ENCODE measurements around the gene CFP.
"Not testable (repeated sequence)": the region's sequence is repeated elsewhere in the genome, so short reads cannot be mapped to it uniquely, and the experiment has no call there.

Gene CFP

DNA sequence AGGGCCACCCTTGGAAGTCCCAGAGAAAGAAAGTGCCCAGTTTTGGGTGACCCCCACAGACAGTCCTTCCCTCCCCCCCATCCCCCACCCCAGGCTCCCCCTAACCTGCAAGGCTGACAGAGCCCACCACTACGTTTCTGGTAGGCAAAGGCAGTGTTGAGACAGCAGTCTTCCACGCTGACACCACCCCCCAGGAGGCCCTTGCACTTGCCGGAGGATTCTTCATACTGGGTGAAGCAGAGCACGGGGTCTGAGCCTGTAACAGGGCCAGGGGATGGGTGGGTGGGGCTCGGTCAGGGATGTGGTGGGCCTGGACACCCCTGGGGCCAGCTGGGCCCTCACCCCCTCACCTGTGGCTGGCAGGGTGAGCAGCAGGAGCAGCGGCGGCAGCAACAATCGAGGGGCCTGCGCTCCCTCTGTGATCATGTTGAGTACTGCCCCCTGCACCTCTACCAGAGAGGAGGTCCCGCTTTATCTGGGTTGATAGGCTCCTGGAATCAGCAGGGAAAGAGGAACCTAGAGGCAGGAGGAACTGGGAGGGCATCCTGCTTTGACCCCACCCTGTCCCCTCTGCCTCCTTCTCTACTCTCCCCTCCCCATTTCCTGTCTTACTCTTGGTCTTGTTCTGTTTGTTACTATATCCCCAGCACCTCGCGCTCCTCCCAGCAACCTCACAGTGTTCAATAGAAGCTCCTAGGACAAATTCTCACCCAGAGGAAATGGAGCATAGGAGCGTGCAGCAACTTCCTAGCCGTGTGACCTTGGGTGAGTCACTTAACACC, at the start of gene CFP:
CFP (minus strand) TSS at position 512 of the 782 bp plus-strand sequence; CDS start at position 426, 86 bp downstream.
- peak; percentile 14 for DNase-seq

DNA sequence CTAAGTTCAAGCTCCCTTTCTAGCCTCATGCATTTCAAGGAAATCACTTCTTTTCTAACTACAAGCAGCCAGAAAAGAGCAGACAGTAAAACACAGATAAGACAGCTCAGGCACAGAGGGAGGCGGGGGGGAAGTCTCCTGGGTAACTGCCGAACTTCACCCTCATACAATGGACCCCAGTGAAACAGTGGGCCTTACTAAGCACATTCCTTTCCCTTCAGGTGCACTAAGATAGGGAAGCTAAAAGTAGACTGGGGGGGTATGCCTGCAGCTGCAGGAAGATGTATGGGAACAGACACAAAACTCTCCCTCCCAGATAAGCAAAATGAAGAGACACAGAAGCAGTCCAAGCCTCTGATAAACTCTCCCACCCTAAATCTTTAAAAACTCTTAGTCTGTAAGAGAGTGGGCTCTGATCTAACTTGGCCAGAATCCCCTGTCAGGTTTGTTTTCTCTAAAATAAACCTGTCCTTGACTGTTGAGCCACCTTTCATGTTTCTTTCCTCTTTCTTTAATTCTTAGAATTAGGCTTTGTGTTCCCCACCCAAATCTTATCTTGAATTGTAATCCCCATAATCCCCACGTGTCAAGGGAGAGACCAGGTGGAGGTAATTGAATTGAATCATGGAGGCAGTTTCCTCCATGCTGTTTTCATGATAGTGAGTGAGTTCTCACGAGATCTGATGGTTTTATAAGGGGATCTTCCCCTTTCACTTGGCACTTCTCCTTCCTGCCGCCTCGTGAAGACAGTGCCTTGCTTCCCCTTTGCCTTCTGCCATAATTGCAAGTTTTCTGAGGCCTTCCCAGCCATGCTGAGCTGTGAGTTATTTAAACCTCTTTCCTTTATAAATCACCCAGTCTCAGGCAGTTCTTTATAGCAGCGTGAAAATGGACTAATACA, 46.5 kb upstream of the CFP start:
- DNase-seq: peak; percentile 83

DNA sequence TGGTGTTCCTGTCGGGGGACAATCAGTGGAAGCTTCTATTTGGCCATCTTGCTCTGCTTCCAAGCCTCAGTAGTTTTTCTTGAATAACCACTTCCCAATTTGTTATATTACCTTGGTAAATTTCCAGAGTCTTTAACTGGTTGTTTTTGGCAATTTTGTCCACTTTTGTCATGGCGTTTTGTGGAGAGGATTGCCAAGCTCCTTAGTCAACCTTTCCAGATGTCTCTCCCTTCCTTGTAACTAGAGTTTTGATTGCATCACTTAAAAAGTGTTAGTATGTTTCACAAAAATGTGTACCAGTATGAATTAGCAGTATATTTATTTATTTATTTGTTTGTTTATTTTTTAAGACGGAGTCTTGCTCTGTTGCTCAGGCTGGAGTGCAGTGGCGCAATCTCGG, 45.0 kb upstream of the CFP start:
- no peak for DNase-seq

DNA sequence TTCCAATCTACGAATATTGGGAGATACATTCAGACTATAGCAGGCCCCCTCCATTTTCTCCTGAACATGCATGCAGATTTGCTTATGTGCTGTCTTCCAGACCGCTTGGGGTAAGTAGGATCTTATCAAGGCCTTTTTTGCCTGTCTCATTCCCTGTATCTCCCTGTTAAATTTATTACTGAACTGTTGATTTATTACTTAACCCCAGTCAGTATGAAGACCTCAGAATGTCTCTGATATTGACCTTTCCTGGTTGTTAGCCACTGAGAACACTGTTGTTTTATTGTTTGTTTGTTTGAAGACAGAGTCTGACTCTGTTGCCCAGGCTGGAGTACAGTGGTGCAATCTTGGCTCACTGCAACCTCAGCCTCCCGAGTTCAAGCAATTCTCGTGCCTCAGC, 36.1 kb upstream of the CFP start:
- not testable (repeated sequence) for DNase-seq

DNA sequence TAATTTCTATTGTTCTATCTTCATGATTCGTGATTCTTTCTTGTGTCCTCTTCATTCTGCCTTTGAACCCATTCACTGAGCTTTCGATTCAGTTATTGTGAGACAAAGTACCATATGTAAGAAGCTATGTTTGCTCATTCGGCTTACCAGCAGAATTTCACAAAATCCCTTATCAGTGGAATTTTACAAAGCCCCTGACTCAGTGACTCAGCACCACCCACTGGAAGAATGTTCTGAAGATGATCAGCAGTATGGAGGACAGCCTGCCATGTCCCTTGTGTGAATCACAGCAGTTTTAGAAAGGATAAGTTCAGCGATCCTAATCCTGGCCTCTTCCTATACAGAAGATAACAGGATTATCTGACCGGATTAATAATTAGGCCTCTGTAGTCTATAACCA, 35.0 kb upstream of the CFP start:
- no peak for DNase-seq

DNA sequence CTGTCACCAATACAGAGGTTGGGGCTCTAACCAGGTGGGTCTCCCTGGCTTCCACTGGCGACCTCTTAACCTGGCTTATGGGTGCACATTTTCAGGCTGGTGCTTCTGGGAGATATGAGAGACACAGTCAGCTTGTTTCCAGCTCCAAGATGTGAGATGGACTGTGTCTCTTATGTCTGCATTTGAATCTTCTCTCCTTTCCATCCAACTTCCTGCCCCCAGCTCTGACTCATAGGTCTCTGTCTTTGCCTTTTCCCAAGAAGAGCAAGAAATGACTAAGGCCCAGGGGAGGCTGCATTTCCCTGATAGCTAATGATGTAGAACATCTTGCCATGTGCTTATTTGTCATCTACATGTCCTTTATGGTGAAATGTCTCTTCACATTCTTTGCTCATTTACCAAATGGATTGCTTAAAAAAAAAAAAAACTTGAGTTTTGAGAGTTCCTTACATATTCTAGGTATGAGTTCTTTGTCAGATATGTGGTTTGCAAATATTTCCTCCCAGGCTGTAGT, 32.5 kb upstream of the CFP start:
- peak; percentile 77 for DNase-seq

DNA sequence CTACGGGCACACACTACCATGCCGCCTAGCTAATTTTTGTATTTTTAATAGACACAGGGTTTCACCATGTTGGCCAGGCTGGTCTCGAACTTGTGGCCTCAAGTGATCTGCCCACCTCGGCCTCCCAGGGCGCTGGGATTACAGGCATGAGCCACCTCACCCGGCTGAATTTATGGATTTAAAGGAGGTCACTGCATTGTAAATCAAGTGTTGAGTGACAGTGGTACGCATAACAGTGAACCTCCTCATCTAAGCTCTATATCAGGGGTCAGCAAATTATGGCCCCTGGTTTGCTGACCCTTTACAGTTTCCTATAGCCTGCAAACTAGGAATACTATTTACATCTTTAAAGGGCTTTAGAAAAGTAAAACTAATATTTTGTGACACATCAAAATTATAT, 31.8 kb upstream of the CFP start:
- no peak for DNase-seq

DNA sequence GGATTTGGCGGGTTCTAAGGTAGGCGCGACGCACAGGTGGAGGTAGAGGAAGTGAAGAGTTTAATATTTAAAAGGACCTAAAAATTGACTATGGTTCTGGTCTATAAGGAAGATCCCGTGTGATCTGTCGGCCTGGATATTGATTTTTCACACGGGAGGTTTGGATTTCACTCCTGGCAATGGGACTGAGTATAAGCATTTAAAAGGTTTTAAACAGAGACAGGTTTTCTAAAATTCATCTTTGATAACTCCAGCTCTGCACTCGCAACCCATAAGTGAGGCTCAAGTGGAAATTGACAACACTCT, 29.6 kb upstream of the CFP start:
- no peak for DNase-seq

DNA sequence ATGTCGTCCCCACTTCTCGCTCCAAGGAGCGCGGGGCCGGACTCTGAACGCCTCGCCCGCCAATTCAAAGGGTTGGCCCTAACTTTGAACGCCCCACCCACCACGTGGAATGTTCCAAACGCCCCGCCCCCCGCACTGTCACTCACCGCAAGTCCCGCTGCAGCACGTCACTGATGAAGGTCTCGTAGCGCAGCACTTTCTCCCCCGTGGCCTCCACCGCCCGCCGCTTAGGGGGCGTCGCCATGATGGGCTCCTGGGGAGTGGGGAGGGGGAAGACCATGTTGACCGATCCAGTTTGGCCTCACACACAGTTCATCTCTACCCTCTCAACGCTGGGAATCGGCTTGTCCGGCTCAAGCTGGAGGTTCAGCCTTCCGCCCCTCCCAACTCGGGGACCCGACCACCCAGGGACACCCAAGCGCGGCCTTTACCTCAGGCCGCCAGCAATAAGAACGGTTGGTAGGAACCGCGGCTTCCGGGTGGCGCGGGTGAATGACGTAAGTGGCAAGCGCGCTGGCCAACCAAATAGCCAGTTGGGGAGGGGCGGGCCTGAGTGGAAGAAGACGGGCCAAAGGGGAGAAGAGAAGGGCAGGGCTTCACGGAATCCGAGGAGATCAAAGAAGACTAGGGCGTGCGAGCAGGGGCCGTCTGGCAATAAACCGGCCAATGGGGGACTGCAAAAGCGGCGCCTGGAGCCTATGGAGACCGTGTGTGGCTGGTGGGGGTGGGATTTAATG, 29.1 kb upstream of the CFP start, which contains the start of gene UXT:
UXT (minus strand) TSS at position 497 of the 737 bp plus-strand sequence; CDS start at position 244, 253 bp downstream.
- DNase-seq: peak; percentile 95

DNA sequence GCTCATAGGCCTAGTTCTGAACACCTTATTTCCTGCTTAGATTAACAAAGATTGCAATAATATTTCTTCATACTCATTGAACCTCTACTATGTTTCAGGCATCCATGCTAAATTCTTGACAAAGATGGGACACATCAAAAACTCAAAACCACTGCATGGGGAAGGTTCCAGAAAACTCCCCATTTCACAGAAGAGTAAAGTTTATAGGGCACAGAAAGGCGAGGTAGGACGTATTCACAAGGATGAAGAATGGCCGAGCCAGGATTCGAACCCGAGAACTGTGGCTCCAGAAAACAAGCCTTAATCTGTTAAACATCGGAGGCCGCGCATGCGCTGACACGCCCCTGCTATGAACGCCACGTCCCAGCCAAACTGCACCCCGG, 28.6 kb upstream of the CFP start:
- DNase-seq: no peak

DNA sequence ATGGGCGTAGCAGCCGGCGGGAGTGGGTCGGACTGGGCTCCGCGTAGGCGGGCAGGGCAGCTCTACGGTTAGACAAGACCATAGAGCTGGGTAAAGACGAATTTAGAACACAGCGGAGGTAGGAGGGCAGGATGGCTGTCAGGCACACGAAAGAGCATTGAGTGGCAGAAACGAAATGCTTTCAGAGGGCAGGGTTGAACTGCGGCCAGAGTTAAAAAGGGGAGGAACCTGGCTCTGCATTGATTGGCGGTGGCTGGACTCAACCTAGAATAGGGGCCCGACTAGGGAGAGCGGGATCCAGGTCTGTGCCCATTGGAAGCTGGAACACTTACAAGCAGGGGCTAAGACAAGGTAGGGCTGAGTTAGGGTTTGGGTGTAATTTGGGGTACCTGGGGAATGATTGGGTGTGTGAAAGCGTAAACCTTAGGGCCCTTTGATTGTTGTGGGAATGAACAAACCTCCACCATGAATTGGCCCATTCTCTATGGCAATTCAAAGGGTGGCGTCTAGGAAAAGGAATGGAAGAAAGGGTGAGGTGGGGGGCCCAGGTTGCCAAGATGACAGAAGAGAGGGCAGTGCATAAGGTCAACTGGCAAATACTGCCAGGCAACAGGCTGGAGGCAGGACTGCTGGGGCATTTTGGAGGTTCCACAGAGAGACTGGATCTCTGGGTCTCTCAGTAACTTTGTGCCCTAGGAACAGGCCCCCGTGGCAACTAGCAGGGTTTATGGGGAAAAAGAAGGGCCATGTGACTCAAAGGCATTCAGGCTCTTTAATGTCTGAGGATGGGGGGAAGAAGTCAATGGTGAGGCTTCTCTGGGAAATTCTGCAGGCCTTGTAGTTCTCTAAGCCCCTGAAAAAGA, 21.5 kb upstream of the CFP start:
- no peak for DNase-seq

DNA sequence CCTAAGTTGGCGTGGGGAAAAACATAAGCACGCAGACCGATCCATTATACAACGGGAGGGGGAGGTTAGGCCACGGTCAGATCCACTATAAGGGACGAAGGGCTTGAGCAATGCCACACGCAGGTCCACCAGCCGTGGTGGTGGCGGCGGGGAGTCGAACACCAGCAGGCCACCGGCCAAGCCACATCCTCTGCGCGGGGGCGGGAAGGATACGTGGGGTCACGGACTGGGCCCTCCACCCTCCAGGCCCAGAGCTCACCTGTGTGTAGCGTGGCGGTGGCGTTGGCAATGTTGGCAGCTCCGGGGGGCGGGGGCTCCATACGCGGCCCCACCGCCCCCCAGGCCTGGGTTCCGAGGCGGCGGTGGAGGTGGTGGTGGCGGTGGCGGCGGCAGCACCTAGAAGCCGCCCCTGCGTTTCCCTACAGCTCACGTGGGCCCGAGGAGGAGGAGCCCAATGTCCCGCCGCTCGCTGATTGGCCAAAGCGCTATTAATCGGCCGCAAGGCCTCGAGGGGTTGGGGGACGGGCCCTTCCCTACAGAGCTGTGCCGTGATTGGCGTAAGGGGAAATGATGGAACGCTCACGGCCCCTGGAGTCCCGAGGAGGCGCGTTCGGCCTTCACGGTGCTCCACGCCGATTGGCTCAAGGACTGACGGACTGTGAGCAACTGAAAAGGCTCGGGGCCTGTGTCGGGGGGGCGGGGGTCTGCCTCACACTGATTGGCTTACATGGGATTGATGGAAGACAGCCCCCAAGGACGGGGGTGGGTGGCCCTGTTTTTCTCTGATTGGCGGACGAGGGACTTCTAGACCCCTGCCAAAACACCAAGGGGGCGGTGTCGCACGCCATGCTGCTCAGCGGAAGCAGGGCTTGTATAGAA, 20.7 kb upstream of the CFP start, which contains the start of gene ELK1:
ELK1 (minus strand) TSS at position 400 of the 879 bp plus-strand sequence. CDS start 9,122 bp downstream, outside the sequence.
- DNase-seq: peak; percentile 96

DNA sequence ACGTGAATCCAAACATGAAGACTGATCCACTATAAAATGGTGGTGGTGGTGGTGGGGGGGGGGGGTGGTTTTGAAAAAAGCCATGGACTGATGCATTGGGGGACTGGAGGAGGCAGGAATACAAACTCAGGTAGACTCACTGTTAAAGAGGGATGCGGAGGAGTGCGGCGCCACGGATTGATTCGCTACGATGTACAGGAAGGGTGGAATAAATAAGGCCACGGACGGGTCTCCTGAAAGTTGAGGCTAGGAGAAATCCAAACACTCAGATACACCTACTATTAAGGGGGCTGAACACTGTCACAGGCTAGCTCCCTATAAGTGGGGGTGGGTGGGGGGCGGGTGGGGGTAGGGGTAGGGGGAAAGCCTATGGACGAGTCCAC, 20.0 kb upstream of the CFP start:
- DNase-seq: no peak

DNA sequence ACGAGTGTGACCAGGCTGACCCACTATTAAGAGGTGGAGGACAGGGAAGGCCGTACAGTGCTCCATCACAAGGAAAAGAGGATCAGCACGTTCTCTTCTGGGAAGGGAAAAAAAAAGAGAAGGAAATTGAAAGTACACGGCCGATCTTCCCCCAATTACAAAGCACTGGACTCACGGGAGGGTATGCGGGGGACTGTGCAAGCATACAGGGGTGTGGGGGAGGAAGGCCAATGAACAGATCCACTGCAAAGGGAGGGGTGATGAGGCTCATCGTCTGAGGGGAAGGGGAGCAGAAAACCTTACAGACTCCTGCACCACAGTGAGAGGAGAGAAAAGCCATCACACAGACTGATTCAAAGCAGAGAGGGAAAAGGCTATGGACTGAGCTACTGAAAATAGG, 19.5 kb upstream of the CFP start:
- DNase-seq: no peak

DNA sequence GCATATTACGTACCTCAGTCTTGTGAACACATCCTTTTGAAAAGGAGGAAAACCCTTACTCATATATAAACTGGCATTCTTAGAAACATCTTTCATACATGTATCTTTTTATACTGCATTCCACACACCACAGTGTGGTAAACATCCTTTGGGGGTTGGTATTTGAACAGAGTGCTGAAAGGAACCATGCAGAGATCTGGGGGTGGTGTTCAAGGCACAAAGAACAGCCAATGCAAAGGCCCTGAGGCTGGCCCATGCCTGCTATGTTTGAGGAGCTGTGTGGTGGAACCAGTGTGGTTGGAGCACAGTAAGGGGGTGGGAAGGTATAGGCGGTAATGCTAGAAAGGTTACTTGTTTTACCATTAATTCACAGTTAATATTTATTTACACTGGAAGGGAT, 18.6 kb upstream of the CFP start:
- DNase-seq: no peak

DNA sequence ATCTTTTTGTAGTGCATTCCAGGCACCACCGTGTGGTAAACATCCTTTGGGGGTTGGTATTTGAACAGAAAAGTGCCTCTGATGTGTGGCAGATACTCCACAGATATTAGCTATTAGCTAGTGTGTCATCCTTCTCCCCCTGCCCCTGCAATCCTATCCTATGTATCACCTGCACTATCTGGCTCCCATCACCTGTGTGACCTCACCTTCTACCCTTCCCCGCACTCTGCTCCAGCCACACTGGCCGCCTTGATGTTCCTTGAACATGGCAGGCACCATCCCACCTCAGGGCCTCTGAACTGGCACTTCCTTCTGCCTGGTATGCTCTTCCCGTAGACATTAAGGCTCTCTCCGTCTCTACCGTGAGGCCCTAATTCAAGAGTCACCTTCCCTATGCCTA, 16.9 kb upstream of the CFP start:
- DNase-seq: no peak

DNA sequence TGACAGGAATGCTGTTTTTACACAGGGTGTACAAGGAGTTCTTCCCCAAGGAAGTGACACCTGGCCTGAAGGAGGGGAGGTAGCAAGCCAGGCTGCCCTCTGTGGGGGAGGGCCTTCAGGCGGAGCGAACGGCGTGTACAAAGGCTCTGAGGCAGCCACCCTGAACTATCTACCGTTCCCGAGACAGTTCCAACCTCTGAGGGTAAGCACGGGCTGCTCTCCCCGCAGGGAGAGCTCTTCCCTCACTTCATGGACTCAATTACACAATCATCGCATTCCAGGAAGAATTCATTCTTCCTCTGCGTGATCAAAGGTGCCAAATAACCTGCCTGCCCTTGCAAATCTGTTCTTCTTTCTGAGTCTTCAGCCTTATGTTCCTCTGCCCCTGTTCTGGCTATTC, 15.8 kb upstream of the CFP start:
- no peak for DNase-seq

DNA sequence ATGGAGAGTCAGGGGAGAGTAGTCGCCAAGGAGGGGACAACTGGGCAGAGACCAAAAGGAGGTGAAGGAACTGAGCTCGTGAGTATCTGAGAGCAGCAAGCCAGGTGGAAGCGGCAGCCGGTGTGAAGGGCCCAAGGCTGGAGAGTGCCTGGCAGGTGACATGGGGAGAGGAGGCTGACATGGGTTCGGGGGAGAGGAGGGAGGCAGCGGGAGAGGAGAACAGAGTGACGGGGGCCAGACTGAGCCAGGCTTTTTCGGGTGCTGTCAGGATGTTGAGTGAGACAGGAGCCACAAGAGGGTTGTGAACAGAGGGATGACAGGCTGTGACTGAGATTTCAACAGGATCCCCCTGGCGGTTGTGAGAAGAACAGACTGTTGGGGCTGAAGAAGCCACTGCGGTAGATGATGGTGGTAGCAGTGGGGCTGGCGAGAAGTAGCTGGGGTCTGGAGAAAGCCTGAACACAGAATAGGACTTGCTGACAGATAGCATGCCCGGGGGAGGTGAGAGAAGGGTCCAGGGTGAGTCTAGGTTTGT, 14.9 kb upstream of the CFP start:
- peak; percentile 28 for DNase-seq

DNA sequence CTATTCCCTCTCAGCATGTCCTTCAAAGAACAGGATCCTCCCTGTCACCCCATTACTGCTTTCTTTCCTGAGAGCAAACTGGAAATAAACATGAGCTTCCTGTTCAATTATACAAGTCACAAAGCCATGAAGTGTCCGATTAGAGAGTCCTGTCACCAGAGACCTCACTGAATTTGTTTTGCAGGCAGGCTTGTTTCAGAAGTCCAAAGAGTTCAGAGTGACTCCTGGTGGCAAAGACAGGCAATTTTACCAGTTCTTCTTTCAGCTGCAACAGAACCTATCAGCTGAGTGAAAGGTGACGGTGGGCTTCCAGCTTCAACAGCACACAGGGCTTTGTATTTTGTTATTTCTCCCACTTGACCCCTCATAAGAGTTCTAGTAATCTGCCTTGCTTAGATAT, 14.2 kb upstream of the CFP start:
- DNase-seq: peak; percentile 46

DNA sequence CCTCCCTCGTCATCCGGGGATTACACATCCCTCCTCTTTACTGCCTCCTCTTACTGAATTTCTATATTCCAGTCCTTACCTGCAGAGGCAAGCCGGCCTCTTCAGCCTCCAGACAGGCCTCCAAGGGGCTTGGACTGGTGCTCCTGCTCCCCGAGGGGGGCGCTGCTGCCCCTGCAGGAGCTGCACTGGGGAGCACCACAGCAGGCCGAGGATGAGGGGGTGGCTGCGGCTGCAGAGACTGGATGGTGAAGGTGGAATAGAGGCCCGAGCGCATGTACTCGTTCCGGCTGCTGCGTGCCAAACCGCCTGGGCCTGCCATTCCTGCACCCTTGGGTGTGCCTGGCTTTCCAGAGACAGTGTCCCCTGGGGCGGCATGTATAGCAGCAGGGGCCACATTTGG, 9.1 kb upstream of the CFP start:
- DNase-seq: no peak

Data from hematopoietic multipotent progenitor cell treated with erythropoietin and hydrocortisone succinate and interleukin-3 and kit ligand, for 8 days (in vitro differentiated cells).